Keratinocyte (primary cell): ENCODE measurements around the gene CHRD.

Experiments used
- EZH2 ChIP-seq: IDR thresholded peaks from one replicate; pipeline ENCODE4 v1.6.1; 2012; ENCODE audit warnings: inconsistent platforms, mild to moderate bottlenecking, low read length, moderate library complexity
- TF ChIP-seq, protein P1 (sequence below), 3 experiments: IDR thresholded peaks in 1 of 3; conservative IDR thresholded peaks in 1 of 3; optimal IDR thresholded peaks in 1 of 3; 2 replicates in 2 of 3; 3 replicates in 1 of 3; pipeline versions ENCODE3 to v1.5.1; 2011; ENCODE audit warnings: low read length in 3 of 3, mild to moderate bottlenecking in 3 of 3, moderate library complexity in 2 of 3, control low read depth in 1 of 3, inconsistent platforms in 1 of 3; ENCODE audit not compliant: insufficient read depth in 2 of 3; ENCODE audit errors: extremely low read depth in 1 of 3

DNA sequence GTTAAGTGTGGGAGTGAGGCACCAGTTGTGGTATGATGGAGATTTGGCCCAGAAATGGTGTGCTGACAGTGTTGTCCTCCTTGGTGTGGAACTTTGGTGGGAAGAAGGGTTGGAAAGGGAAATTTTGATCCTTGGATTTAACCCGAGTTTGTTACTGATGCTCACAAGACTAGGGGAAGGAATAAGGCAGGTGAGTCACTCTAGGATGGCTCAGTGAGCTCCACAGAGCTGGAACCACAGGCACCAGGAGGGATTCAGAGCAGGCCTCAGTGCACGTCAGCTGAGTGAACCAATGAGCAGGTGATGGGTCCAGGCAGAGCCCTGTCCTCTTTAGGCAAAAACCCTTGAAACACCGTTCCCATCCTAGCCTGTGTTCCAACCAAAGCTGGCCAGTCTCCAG is 11.4 kb downstream of the CHRD start:
- no peak for TF ChIP-seq EZH2
- TF ChIP-seq, protein P1, sequence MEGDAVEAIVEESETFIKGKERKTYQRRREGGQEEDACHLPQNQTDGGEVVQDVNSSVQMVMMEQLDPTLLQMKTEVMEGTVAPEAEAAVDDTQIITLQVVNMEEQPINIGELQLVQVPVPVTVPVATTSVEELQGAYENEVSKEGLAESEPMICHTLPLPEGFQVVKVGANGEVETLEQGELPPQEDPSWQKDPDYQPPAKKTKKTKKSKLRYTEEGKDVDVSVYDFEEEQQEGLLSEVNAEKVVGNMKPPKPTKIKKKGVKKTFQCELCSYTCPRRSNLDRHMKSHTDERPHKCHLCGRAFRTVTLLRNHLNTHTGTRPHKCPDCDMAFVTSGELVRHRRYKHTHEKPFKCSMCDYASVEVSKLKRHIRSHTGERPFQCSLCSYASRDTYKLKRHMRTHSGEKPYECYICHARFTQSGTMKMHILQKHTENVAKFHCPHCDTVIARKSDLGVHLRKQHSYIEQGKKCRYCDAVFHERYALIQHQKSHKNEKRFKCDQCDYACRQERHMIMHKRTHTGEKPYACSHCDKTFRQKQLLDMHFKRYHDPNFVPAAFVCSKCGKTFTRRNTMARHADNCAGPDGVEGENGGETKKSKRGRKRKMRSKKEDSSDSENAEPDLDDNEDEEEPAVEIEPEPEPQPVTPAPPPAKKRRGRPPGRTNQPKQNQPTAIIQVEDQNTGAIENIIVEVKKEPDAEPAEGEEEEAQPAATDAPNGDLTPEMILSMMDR (optimal IDR thresholded peaks at IDR 0.05 in 1 of 3, IDR thresholded peaks at IDR 0.05 in 1 of 3, conservative IDR thresholded peaks at IDR 0.05 in 1 of 3; ENCODE audit: extremely low read depth in 1 of 3, insufficient read depth in 2 of 3, low read length in 3 of 3): no peak
